H1 (cell line): ENCODE results near the gene ACE. TPM values are rescaled to one million over a fixed set of nuclear protein-coding genes. Genes with fewer than 3 reads are reported as not detected.

ENCODE experiments used
- CTCF ChIA-PET: fragments of 300-600 bp; sonication (Branson Sonifier 250); formaldehyde crosslinking; loops from one replicate; lab custom pipeline; 2021; ENCODE audit not compliant: partially characterized antibody; lab: Charles Lee
- POLR2A ChIA-PET: fragments of 300-600 bp; sonication (Branson Sonifier 250); formaldehyde crosslinking; loops from one replicate; lab custom pipeline; 2021; ENCODE audit warnings: inconsistent platforms; ENCODE audit not compliant: partially characterized antibody; lab: Charles Lee
- DNase-seq, 2 experiments: peaks; one replicate each; pipeline versions ENCODE4 v3.0.0 to v3.0.0-alpha.2; 2010 to 2022; ENCODE audit warnings: low spot score in 2 of 2, low read depth in 1 of 2, mixed read lengths in 1 of 2
- FAIRE-seq: peaks from 2 replicates; lab custom pipeline; 2011; peaks lifted over from hg19 to GRCh38; lab: Jason Lieb, UNC
- H2AFZ ChIP-seq: 2 replicates; pipeline ENCODE4 v1.8.1; 2012; ENCODE audit warnings: low read length, inconsistent platforms
- H2AK5ac ChIP-seq: 2 replicates; pipeline ENCODE4 v1.6.1; 2013; ENCODE audit warnings: low read depth, low read length
- H2BK120ac ChIP-seq: replicated peaks from 2 replicates; pipeline ENCODE3; 2013; ENCODE audit warnings: low read depth, low read length, inconsistent platforms
- H2BK12ac ChIP-seq: 2 replicates; pipeline ENCODE4 v1.6.1; 2013; ENCODE audit warnings: low read depth, low read length
- H2BK15ac ChIP-seq: 2 replicates; pipeline ENCODE4 v1.6.1; 2013; ENCODE audit warnings: low read length
- H2BK20ac ChIP-seq: 2 replicates; pipeline ENCODE4 v1.6.1; 2013; ENCODE audit warnings: low read length
- H2BK5ac ChIP-seq: 2 replicates; pipeline ENCODE4 v1.6.1; 2013; ENCODE audit warnings: low read depth, low read length
- H3K14ac ChIP-seq: 2 replicates; pipeline ENCODE4 v1.6.1; 2013; ENCODE audit warnings: inconsistent platforms; ENCODE audit not compliant: insufficient read length
- H3K18ac ChIP-seq: 2 replicates; pipeline ENCODE4 v1.6.1; 2013; ENCODE audit warnings: low read length; ENCODE audit errors: extremely low read depth
- H3K23ac ChIP-seq: 2 replicates; pipeline ENCODE4 v1.6.1; 2013; ENCODE audit warnings: inconsistent platforms; ENCODE audit not compliant: insufficient read length
- H3K23me2 ChIP-seq: 2 replicates; pipeline ENCODE4 v1.6.1; 2013; ENCODE audit warnings: low read depth, low read length
- H3K27ac ChIP-seq: 2 replicates; pipeline ENCODE4 v1.6.1; 2011; ENCODE audit warnings: low read depth, low read length, inconsistent platforms
- H3K27me3 ChIP-seq, 4 experiments: replicated peaks in 1 of 4; 1 replicate in 1 of 4; 2 replicates in 3 of 4; pipeline versions ENCODE4 v1.6.1 to v1.8.1; 2011 to 2013; ENCODE audit warnings: low read length in 3 of 4, mild to moderate bottlenecking in 3 of 4, inconsistent platforms in 2 of 4, mixed read lengths in 2 of 4, moderate library complexity in 1 of 4; ENCODE audit not compliant: control insufficient read depth in 3 of 4, insufficient read depth in 3 of 4; ENCODE audit errors: extremely low read depth in 1 of 4
- H3K36me3 ChIP-seq, 4 experiments: 2 replicates each; pipeline versions ENCODE4 v1.6.1 to v1.8.1; 2011 to 2013; ENCODE audit warnings: mild to moderate bottlenecking in 4 of 4, low read length in 3 of 4, moderate library complexity in 2 of 4, control low read depth in 1 of 4, inconsistent platforms in 1 of 4; ENCODE audit not compliant: insufficient read depth in 4 of 4, control insufficient read depth in 2 of 4
- H3K4ac ChIP-seq: replicated peaks from 2 replicates; pipeline ENCODE3; 2013; ENCODE audit warnings: low read length, low read depth, mixed read lengths, inconsistent platforms; ENCODE audit not compliant: insufficient read length
- H3K4me1 ChIP-seq, 4 experiments: replicated peaks in 1 of 4; 1 replicate in 1 of 4; 2 replicates in 3 of 4; pipeline versions ENCODE4 v1.6.1 to v1.8.1; 2011 to 2013; ENCODE audit warnings: low read length in 3 of 4, inconsistent platforms in 2 of 4, mixed read lengths in 1 of 4; ENCODE audit not compliant: insufficient read depth in 4 of 4, control insufficient read depth in 3 of 4
- H3K4me2 ChIP-seq, 2 experiments: 2 replicates each; pipeline versions ENCODE4 v1.6.1 to v1.8.1; 2011 to 2013; ENCODE audit warnings: low read depth in 2 of 2, low read length in 2 of 2, control low read depth in 1 of 2, inconsistent platforms in 1 of 2, mild to moderate bottlenecking in 1 of 2; ENCODE audit not compliant: insufficient read depth in 1 of 2
- H3K4me3 ChIP-seq, 4 experiments: fragments of 200-600, 300-600 bp in 1 of 4; sonication (generic), shearing (Covaris generic), sonication (Bioruptor Twin) in 1 of 4; 2 replicates each; pipeline versions ENCODE4 v1.5.1 to v1.8.1; 2011 to 2016; ENCODE audit warnings: low read length in 4 of 4, low read depth in 3 of 4, control low read depth in 2 of 4, inconsistent platforms in 2 of 4, mild to moderate bottlenecking in 2 of 4, mixed read lengths in 1 of 4, moderate library complexity in 1 of 4; ENCODE audit not compliant: insufficient read depth in 2 of 4; ENCODE audit errors: extremely low read depth in 1 of 4
- H3K56ac ChIP-seq: replicated peaks from 2 replicates; pipeline ENCODE3; 2013; ENCODE audit warnings: low read depth, mild to moderate bottlenecking, mixed read lengths, low read length, inconsistent platforms; ENCODE audit not compliant: insufficient read length
- H3K79me1 ChIP-seq: 2 replicates; pipeline ENCODE4 v1.6.1; 2013; ENCODE audit warnings: low read depth, low read length, control low read depth
- H3K79me2 ChIP-seq, 2 experiments: 2 replicates each; pipeline versions ENCODE4 v1.6.1 to v1.8.1; 2012 to 2013; ENCODE audit warnings: low read length in 2 of 2, mild to moderate bottlenecking in 2 of 2, inconsistent platforms in 1 of 2; ENCODE audit not compliant: insufficient read depth in 2 of 2, control insufficient read depth in 1 of 2
- H3K9ac ChIP-seq, 4 experiments: replicated peaks in 1 of 4; 1 replicate in 1 of 4; 2 replicates in 3 of 4; pipeline versions ENCODE4 v1.6.1 to v1.8.1; 2011 to 2013; ENCODE audit warnings: low read depth in 3 of 4, low read length in 3 of 4, control low read depth in 2 of 4, mild to moderate bottlenecking in 2 of 4, moderate library complexity in 2 of 4, inconsistent platforms in 1 of 4; ENCODE audit errors: extremely low read depth in 1 of 4
- H3K9me3 ChIP-seq, 2 experiments: 2 replicates each; pipeline versions ENCODE4 v1.6.1 to v1.8.1; 2012 to 2013; ENCODE audit warnings: mild to moderate bottlenecking in 2 of 2, moderate library complexity in 2 of 2, control low read depth in 1 of 2, inconsistent platforms in 1 of 2, low read depth in 1 of 2, low read length in 1 of 2, mixed read lengths in 1 of 2; ENCODE audit not compliant: insufficient read depth in 2 of 2
- H4K20me1 ChIP-seq, 2 experiments: replicated peaks in 1 of 2; 2 replicates each; pipeline versions ENCODE3 to v1.8.1; 2011 to 2013; ENCODE audit warnings: inconsistent platforms in 2 of 2, low read length in 2 of 2, mild to moderate bottlenecking in 1 of 2; ENCODE audit not compliant: insufficient read depth in 2 of 2, control insufficient read depth in 1 of 2
- H4K5ac ChIP-seq: 2 replicates; pipeline ENCODE4 v1.6.1; 2013; ENCODE audit warnings: low read length, low read depth, mixed read lengths, inconsistent platforms; ENCODE audit not compliant: insufficient read length
- H4K8ac ChIP-seq: 2 replicates; pipeline ENCODE4 v1.8.0; 2013; ENCODE audit warnings: mild to moderate bottlenecking, moderate library complexity, low read length, inconsistent platforms; ENCODE audit not compliant: insufficient read depth; ENCODE audit errors: extremely low read depth
- H4K91ac ChIP-seq: replicated peaks from 2 replicates; pipeline ENCODE3; 2013; ENCODE audit warnings: low read length, mixed read lengths, inconsistent platforms; ENCODE audit not compliant: insufficient read length
- ASH2L ChIP-seq: fragments of 200-600, 300-600 bp; sonication (generic); IDR thresholded peaks from one replicate; pipeline ENCODE4 v1.7.1; 2017; ENCODE audit warnings: low read length
- BACH1 ChIP-seq: IDR thresholded peaks from 2 replicates; pipeline ENCODE4 v1.6.1; 2012; ENCODE audit warnings: low read length, improper control_type of control experiment
- CHD2 ChIP-seq: IDR thresholded peaks from 2 replicates; pipeline ENCODE4 v1.6.1; 2012; ENCODE audit warnings: low read length, improper control_type of control experiment
- CTBP2 ChIP-seq: IDR thresholded peaks from 2 replicates; pipeline ENCODE4 v1.7.0; 2011; ENCODE audit warnings: borderline replicate concordance, mild to moderate bottlenecking, moderate library complexity, mixed read lengths, low read length; ENCODE audit not compliant: insufficient read depth, insufficient read length
- EGR1 ChIP-seq: IDR thresholded peaks from 2 replicates; pipeline ENCODE4 v1.6.1; 2011; ENCODE audit warnings: low read depth, low read length, borderline replicate concordance
- GABPA ChIP-seq: IDR thresholded peaks from 2 replicates; pipeline ENCODE4 v1.6.1; 2011; ENCODE audit warnings: mild to moderate bottlenecking, low read length, moderate library complexity, borderline replicate concordance; ENCODE audit not compliant: insufficient read depth
- JUND ChIP-seq: IDR thresholded peaks from 2 replicates; pipeline ENCODE4 v1.6.1; 2011; ENCODE audit warnings: mild to moderate bottlenecking, improper control_type of control experiment, low read length
- KDM1A ChIP-seq: fragments of 200-600, 300-600 bp; sonication (generic); IDR thresholded peaks from 2 replicates; pipeline ENCODE4 v1.7.1; 2016; ENCODE audit warnings: mild to moderate bottlenecking, low read length, borderline replicate concordance
- KDM4A ChIP-seq: IDR thresholded peaks from one replicate; pipeline ENCODE4 v1.7.1; 2012; ENCODE audit warnings: low read depth, mild to moderate bottlenecking, moderate library complexity, low read length, inconsistent platforms; ENCODE audit not compliant: severe bottlenecking
- POLR2AphosphoS5 ChIP-seq: IDR thresholded peaks from 2 replicates; pipeline ENCODE4 v1.6.1; 2011; ENCODE audit warnings: low read depth, low read length
- RBBP5 ChIP-seq: IDR thresholded peaks from 2 replicates; pipeline ENCODE4 v1.7.1; 2012; ENCODE audit warnings: low read depth, mild to moderate bottlenecking, inconsistent platforms, low read length, moderate library complexity, borderline replicate concordance
- SAP30 ChIP-seq: fragments of 300-600 bp; sonication (generic); IDR thresholded peaks from 2 replicates; pipeline ENCODE4 v1.7.1; 2012; ENCODE audit warnings: low read length, moderate library complexity, mild to moderate bottlenecking, inconsistent platforms; ENCODE audit not compliant: insufficient read depth, insufficient replicate concordance
- SUZ12 ChIP-seq: fragments of 200-600 bp; sonication (generic); IDR thresholded peaks from 2 replicates; pipeline ENCODE4 v1.6.1; 2012; ENCODE audit warnings: mild to moderate bottlenecking, inconsistent platforms, low read length, moderate library complexity, mixed read lengths
- WGBS, 2 experiments: shearing (Covaris generic) in 1 of 2; methylation state at CpG; one replicate each; pipeline versions ENCODE4 v1.1.6 to v1.1.7; 2013 to 2015; ENCODE audit warnings: low lambda C conversion rate in 2 of 2, mixed read lengths in 2 of 2, inconsistent platforms in 1 of 2, low coverage in 1 of 2, missing lambda C conversion rate in 1 of 2; ENCODE audit not compliant: insufficient replicate concordance in 2 of 2, insufficient coverage in 1 of 2, insufficient read length in 1 of 2; ENCODE audit errors: extremely low coverage in 1 of 2, missing lambda C conversion rate in 1 of 2; 5-methylcytosine and 5-hydroxymethylcytosine counted together
- polyA plus RNA-seq, 7 experiments: library from polyadenylated mRNA; depleted of rRNA in 3 of 7; stranded (reverse) in 5 of 7; unstranded in 2 of 7; fragments of >200 nt in 5 of 7; fragments of 200-250 nt in 2 of 7; gene quantifications; 1 replicate in 5 of 7; 2 replicates in 1 of 7; 4 replicates in 1 of 7; pipeline versions ENCODE4 v1.2.1 to v1.2.3, GENCODE V29; 2011 to 2013; ENCODE audit warnings: missing spikeins in 2 of 7, mixed read lengths in 2 of 7
- total RNA-seq: library from RNA; stranded (reverse); fragmentation: NEBNext Ultra II Directional; extraction: Animal tissue kit (Norgen Biotek cat#: 25700); gene quantifications from 2 replicates; pipeline ENCODE4 v1.2.1, GENCODE V29; 2021

Gene ACE
- total and polyA plus RNA-seq, 2 of the 8 experiments (the other 6 are each of a cell fraction or from before 2014, with no cell fraction given), result 2.5 to 5.5 TPM

DNA sequence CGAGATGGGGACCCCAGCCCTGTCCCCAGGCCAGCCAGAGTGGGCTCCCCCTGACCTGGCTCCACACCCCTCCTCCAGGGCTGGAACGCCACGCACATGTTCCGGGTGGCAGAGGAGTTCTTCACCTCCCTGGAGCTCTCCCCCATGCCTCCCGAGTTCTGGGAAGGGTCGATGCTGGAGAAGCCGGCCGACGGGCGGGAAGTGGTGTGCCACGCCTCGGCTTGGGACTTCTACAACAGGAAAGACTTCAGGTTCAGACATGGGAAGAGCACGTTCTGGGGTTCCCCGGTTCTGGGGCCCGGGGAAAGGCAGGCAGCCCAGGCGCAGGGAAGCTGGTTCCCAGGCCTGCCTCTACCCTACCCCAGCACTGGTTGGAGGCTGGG lies 4.6 kb downstream of the ACE start:
- H3K79me1 ChIP-seq, result no peaks in the 10 kb centered on the region
- no peak overlapping the region for H2BK12ac ChIP-seq
- TF ChIP-seq EGR1 (no peak), SAP30 (no peak), KDM1A (no peak), ASH2L (no peak), GABPA (no peak), BACH1 (no peak), CTBP2 (no peak), SUZ12 (no peak), POLR2AphosphoS5 (no peak), RBBP5 (no peak), KDM4A (no peak), CHD2 (no peak), JUND (no peak)
- no peak overlapping the region for H3K9ac ChIP-seq
- no peak overlapping the region for H2BK15ac ChIP-seq
- ChIA-PET CTCF (interaction anchor here (0.6 to 27.9 kb wide), 12 partner anchors 8 to 819 kb away, joined by 3 to 758 read pairs (median 5); partner anchors contain the start of gene CYB561), POLR2A (interaction anchor here (0.7 to 1.6 kb wide), 4 partner anchors 8 to 51 kb away, joined by 3 to 6 read pairs (median 4); no protein-coding TSS in a partner anchor)
- H2BK120ac ChIP-seq, result no peak overlapping the region
- H2BK20ac ChIP-seq, result no peak overlapping the region
- H2AK5ac ChIP-seq, result no peak overlapping the region
- no peaks in the 10 kb centered on the region for H4K20me1 ChIP-seq
- peaks cover 7% of the 10 kb centered on the region for H3K23me2 ChIP-seq
- no peak overlapping the region for H3K14ac ChIP-seq
- no peak overlapping the region for H3K27ac ChIP-seq
- H3K36me3 ChIP-seq, result no peaks in the 10 kb centered on the region
- H3K79me2 ChIP-seq, result no peaks in the 10 kb centered on the region
- no peak overlapping the region for H3K56ac ChIP-seq
- no peak overlapping the region for H3K23ac ChIP-seq
- H4K5ac ChIP-seq, result no peak overlapping the region
- H3K4me3 ChIP-seq, result no peak overlapping the region
- no peak overlapping the region for H2AFZ ChIP-seq
- FAIRE-seq, result no peak
- no peak overlapping the region for H3K4ac ChIP-seq
- H3K4me1 ChIP-seq, result peaks cover 0 to 14% (median 9%) of the 10 kb centered on the region in 4 experiments; a peak in 6 of 7 replicates
- peaks cover 0 to 14% (median 10%) of the 10 kb centered on the region in 4 experiments; a peak in 5 of 7 replicates for H3K27me3 ChIP-seq
- no peak overlapping the region for H3K4me2 ChIP-seq
- no peak for DNase-seq
- H2BK5ac ChIP-seq, result no peak overlapping the region; the same call in 1 of the 2 replicates
- no peak overlapping the region for H4K91ac ChIP-seq
- H3K9me3 ChIP-seq, result no peaks in the 10 kb centered on the region
- H3K18ac ChIP-seq, result no peak overlapping the region
- 89% methylated on average over 16 of the region's 16 CpGs; no CpG with 5 or more reads in 1 of the 2 experiments for WGBS, 2 experiments
- no peak overlapping the region for H4K8ac ChIP-seq
